ENCODE results near the gene AFDN. TPM values are rescaled to one million over a fixed set of nuclear protein-coding genes. Genes with fewer than 3 reads are reported as not detected.

AFDN gene
- total RNA-seq, 1 donor from 2014 or later = 102 TPM

DNA sequence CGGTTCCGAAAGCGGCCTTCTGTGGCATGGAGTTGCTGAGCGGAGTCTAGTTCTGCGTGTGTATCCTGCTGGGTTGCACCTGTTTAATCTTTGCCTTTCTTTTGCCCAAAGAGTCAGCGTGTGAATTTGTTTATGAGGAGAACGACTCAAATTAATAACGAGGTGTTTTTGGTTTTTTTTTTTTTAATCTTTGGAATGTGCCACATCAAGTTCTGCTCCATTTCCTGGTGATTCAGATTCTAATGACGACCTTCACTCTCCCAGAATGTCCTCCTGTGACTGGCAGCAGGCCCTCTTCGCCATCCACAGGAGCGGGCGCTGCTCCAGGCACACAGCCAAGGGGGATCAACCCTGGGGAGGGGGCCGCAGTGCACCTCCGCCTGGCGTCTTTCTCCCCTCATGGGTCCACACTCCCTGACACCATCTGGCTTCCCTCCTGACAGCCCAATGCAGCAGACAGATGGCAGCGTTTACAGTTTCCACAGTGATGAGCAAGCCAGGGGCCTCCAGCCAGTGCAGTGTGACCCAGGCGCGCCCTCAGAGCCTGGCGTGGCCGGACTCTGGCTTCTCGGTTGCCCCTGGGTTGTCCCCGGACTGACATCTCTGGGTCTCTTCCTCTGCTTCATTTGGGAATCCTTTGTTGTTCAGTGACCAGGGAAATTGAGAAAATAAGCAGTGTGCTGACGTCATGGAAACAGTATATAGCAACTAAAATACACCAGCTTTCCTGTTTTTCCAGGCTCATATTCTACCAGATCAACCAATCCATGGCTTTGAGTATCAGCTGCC lies 27.5 kb upstream of the AFDN start:
- H2AFZ ChIP-seq (ENCODE audit: low read depth, low read length) = peak overlapping the region; percentile 18
- no peak for DNase-seq (ENCODE audit: low read depth)

DNA sequence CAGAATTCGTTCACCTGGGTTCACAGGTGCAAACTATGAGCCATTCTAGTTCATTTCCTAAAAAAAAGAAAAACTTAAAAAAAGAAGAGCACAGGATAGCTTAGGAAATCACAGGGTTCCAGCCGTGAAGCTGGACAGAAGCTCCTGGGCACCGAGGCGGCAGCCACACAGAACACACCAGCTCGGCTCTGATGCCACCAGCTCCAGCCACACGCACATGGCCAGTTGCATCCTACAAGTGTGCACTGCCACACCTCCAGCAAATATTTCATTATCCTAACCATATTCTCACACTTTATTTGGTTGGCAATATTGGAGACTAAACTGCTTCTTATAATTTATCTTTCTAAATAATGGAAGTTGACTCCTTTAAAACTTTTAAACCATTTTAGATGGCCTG lies 26.2 kb upstream of the AFDN start:
- H3K4me1 ChIP-seq (ENCODE audit: insufficient read depth, low read length) = no peaks in the 10 kb centered on the region
- no peak overlapping the region for H3K4me3 Mint-ChIP-seq (ENCODE audit: unreplicated experiment)
- H3K4me3 ChIP-seq (ENCODE audit: insufficient read depth, low read depth, low read length) = no peak overlapping the region
- H3K79me2 ChIP-seq (ENCODE audit: insufficient read depth, low read length) = no peaks in the 10 kb centered on the region
- TF ChIP-seq, protein P1, sequence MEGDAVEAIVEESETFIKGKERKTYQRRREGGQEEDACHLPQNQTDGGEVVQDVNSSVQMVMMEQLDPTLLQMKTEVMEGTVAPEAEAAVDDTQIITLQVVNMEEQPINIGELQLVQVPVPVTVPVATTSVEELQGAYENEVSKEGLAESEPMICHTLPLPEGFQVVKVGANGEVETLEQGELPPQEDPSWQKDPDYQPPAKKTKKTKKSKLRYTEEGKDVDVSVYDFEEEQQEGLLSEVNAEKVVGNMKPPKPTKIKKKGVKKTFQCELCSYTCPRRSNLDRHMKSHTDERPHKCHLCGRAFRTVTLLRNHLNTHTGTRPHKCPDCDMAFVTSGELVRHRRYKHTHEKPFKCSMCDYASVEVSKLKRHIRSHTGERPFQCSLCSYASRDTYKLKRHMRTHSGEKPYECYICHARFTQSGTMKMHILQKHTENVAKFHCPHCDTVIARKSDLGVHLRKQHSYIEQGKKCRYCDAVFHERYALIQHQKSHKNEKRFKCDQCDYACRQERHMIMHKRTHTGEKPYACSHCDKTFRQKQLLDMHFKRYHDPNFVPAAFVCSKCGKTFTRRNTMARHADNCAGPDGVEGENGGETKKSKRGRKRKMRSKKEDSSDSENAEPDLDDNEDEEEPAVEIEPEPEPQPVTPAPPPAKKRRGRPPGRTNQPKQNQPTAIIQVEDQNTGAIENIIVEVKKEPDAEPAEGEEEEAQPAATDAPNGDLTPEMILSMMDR (IDR thresholded peaks at IDR 0.05; ENCODE audit: insufficient read depth, low read depth, low read length) = no peak
- TF ChIP-seq EZH2 (IDR thresholded peaks at IDR 0.05; ENCODE audit: insufficient read depth, low read length) = no peak
- peaks cover 41% of the 10 kb centered on the region for H3K27me3 Mint-ChIP-seq (ENCODE audit: low read depth, unreplicated experiment)
- no peak overlapping the region for H3K9ac ChIP-seq (ENCODE audit: low read length)
- peaks cover 2% of the 10 kb centered on the region for H3K9me3 Mint-ChIP-seq (ENCODE audit: unreplicated experiment)
- no peak overlapping the region for H2AFZ ChIP-seq (ENCODE audit: low read depth, low read length)
- H3K36me3 Mint-ChIP-seq (ENCODE audit: low read depth, unreplicated experiment) = no peaks in the 10 kb centered on the region
- no peaks in the 10 kb centered on the region for H4K20me1 ChIP-seq (ENCODE audit: insufficient read depth, low read length)
- H3K27me3 ChIP-seq (ENCODE audit: insufficient read depth, low read length) = peaks cover 3% of the 10 kb centered on the region
- no peak overlapping the region for H3K27ac ChIP-seq (ENCODE audit: low read depth, low read length)
- DNase-seq (ENCODE audit: low read depth) (no peak), FAIRE-seq (no peak)
- no peak overlapping the region for H3K27ac Mint-ChIP-seq (ENCODE audit: unreplicated experiment)
- H3K4me1 Mint-ChIP-seq (ENCODE audit: low read depth, unreplicated experiment) = peaks cover 3% of the 10 kb centered on the region
- H3K4me2 ChIP-seq (ENCODE audit: low read length) = no peak overlapping the region
- no peaks in the 10 kb centered on the region for H3K36me3 ChIP-seq (ENCODE audit: insufficient read depth, low read length)
- no peaks in the 10 kb centered on the region for H3K9me3 ChIP-seq (ENCODE audit: insufficient read depth, low read depth, low read length)

More for the DNA sequence above, 27.5 kb upstream of the AFDN start:
- no peak for TF ChIP-seq EZH2 (IDR thresholded peaks at IDR 0.05; ENCODE audit: insufficient read depth, low read length)
- no peaks in the 10 kb centered on the region for H3K4me1 ChIP-seq (ENCODE audit: insufficient read depth, low read length)
- Mint-ChIP-seq H3K4me3 (ENCODE audit: unreplicated experiment) (no peak overlapping the region), H3K9me3 (ENCODE audit: unreplicated experiment) (peaks cover 3% of the 10 kb centered on the region), H3K36me3 (ENCODE audit: low read depth, unreplicated experiment) (no peaks in the 10 kb centered on the region), H3K27ac (ENCODE audit: unreplicated experiment) (no peak overlapping the region), H3K27me3 (ENCODE audit: low read depth, unreplicated experiment) (peaks cover 32% of the 10 kb centered on the region), H3K4me1 (ENCODE audit: low read depth, unreplicated experiment) (peaks cover 3% of the 10 kb centered on the region)
- no peak overlapping the region for H3K27ac ChIP-seq (ENCODE audit: low read depth, low read length)
- no peak overlapping the region for H3K4me3 ChIP-seq (ENCODE audit: insufficient read depth, low read depth, low read length)
- H4K20me1 ChIP-seq (ENCODE audit: insufficient read depth, low read length) = no peaks in the 10 kb centered on the region
- no peaks in the 10 kb centered on the region for H3K36me3 ChIP-seq (ENCODE audit: insufficient read depth, low read length)
- no peak overlapping the region for H3K9ac ChIP-seq (ENCODE audit: low read length)
- H3K9me3 ChIP-seq (ENCODE audit: insufficient read depth, low read depth, low read length) = no peaks in the 10 kb centered on the region
- peaks cover 3% of the 10 kb centered on the region for H3K27me3 ChIP-seq (ENCODE audit: insufficient read depth, low read length)
- H3K79me2 ChIP-seq (ENCODE audit: insufficient read depth, low read length) = no peaks in the 10 kb centered on the region
- no peak for FAIRE-seq
- no peak overlapping the region for H3K4me2 ChIP-seq (ENCODE audit: low read length)

DNA sequence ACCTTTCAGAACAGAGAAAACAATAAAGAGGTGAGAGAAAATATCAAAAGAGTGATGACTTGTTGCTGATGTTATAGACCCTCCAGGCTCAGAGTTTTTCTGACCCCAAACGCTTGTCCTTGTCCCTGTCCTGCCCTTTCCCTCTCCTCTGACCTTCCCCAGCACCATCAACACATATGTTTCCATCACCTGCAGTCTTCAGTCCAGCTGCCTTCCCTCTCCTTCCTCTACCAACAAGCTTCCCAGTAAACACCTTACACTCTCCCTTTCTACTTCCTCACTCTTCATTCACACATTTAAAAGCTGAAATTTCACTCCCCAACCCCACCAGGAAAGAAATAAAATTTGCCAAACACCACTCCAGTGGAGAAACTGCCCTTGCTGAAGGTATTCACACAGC lies 25.4 kb upstream of the AFDN start:
- H3K27me3 Mint-ChIP-seq (ENCODE audit: low read depth, unreplicated experiment) = peaks cover 40% of the 10 kb centered on the region
- Histone ChIP-seq H3K9me3 (ENCODE audit: insufficient read depth, low read depth, low read length) (no peaks in the 10 kb centered on the region), H3K79me2 (ENCODE audit: insufficient read depth, low read length) (no peaks in the 10 kb centered on the region), H3K4me2 (ENCODE audit: low read length) (no peak overlapping the region), H3K4me1 (ENCODE audit: insufficient read depth, low read length) (no peaks in the 10 kb centered on the region), H4K20me1 (ENCODE audit: insufficient read depth, low read length) (no peaks in the 10 kb centered on the region), H3K27ac (ENCODE audit: low read depth, low read length) (no peak overlapping the region), H3K27me3 (ENCODE audit: insufficient read depth, low read length) (peaks cover 3% of the 10 kb centered on the region), H2AFZ (ENCODE audit: low read depth, low read length) (no peak overlapping the region), H3K36me3 (ENCODE audit: insufficient read depth, low read length) (no peaks in the 10 kb centered on the region), H3K4me3 (ENCODE audit: insufficient read depth, low read depth, low read length) (no peak overlapping the region), H3K9ac (ENCODE audit: low read length) (no peak overlapping the region)
- no peak for DNase-seq (ENCODE audit: low read depth)
- H3K4me1 Mint-ChIP-seq (ENCODE audit: low read depth, unreplicated experiment) = peaks cover 3% of the 10 kb centered on the region
- TF ChIP-seq EZH2 (IDR thresholded peaks at IDR 0.05; ENCODE audit: insufficient read depth, low read length) = no peak
- TF ChIP-seq, protein P1 (IDR thresholded peaks at IDR 0.05; ENCODE audit: insufficient read depth, low read depth, low read length) = no peak
- H3K27ac Mint-ChIP-seq (ENCODE audit: unreplicated experiment) = no peak overlapping the region
- no peaks in the 10 kb centered on the region for H3K36me3 Mint-ChIP-seq (ENCODE audit: low read depth, unreplicated experiment)
- no peak overlapping the region for H3K4me3 Mint-ChIP-seq (ENCODE audit: unreplicated experiment)
- peaks cover 2% of the 10 kb centered on the region for H3K9me3 Mint-ChIP-seq (ENCODE audit: unreplicated experiment)
- FAIRE-seq = no peak

Measured in astrocyte (in vitro differentiated cells and primary cell).